GM18951 (cell line): ENCODE results near the gene PALLD.

Source experiments
- POLR2A ChIP-seq: IDR thresholded peaks from 4 replicates; pipeline ENCODE4 v1.6.1; 2011; ENCODE audit warnings: mild to moderate bottlenecking; ENCODE audit not compliant: insufficient read length, insufficient read depth; ENCODE audit errors: extremely low read depth
- in situ Hi-C: fragments of 300-500 bp; cut with MboI; formaldehyde crosslinking; loops from one replicate; pipeline ENCODE4 v1.12.0; 2022; ENCODE audit warnings: low sequenced_read_pairs, mixed read lengths, inconsistent platforms; ENCODE audit not compliant: unreplicated experiment

The PALLD gene

DNA sequence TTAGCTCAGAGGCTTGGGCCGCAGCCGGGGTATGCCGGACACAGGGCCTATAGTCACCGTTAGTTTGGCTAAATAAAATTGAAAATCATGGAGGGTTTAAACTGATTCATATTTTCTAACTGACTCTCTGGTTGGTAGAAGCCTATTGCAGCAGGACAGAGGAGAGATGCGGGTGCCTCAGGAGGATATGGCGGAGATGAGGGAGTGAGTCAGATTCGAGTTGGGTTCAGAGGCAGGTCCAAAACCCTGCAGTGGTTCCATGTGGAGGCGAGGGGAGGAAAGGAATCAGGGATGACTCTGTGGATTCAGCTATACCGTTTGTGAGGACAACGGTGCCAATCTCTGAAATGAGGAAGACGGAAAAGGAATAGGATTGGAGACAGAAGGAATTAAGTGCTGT is 176.6 kb downstream of the PALLD start:
- in situ Hi-C loops = no loop called here
- no peak for TF ChIP-seq POLR2A

DNA sequence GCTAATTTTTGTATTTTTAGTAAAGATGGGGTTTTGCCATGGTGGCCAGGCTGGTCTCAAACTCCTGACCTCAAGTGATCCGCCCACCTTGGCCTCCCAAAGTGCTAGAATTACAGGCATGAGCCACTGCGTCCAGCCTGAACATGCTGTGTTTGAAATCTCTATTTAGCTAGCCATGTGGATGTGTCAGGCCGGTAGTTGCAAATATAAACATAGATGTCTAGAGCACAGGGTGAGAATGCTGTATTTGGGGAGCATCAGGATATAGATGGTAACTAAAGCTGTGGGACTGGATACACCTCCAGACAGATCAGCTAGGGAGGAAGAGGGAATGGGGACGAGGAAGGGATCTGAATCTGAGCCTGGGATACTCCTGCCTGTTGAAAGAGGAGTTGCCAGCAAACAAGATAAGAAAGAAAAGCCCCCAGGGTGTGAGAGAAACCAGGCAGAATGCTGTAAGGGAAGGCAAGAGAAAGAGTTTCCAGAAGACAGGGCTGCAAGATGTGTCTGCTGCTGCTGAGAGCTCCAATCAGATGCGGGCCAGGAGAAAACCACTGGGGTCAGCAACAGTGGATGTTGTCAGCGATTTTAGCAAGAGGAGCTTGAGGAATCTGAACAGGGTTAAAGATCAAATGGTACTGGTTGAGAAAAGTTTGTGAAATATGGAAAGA is 177.4 kb downstream of the PALLD start:
- TF ChIP-seq POLR2A = no peak
- in situ Hi-C loops = no loop called here

- in situ Hi-C loops = no loop called here
- TF ChIP-seq POLR2A = no peak
These were observed 178.0 kb downstream of the PALLD start for GRCh38 chr4:168674866-168675265.

- in situ Hi-C loops = no loop called here
- no peak for TF ChIP-seq POLR2A
These were observed 180.2 kb downstream of the PALLD start for GRCh38 chr4:168677063-168677462.

- in situ Hi-C loops = no loop called here
These were observed 181.0 kb downstream of the PALLD start for GRCh38 chr4:168677879-168678278.

GRCh38 chr4:168678751-168679366 is 182.0 kb downstream of the PALLD start:
- no peak for TF ChIP-seq POLR2A
- in situ Hi-C loops = no loop called here

More at GRCh38 chr4:168677879-168678278, 181.0 kb downstream of the PALLD start:
- no peak for TF ChIP-seq POLR2A

GRCh38 chr4:168679397-168679796 is 182.5 kb downstream of the PALLD start:
- in situ Hi-C loops = no loop called here
- TF ChIP-seq POLR2A = no peak

- TF ChIP-seq POLR2A = no peak
- in situ Hi-C loops = no loop called here
These were observed 183.0 kb downstream of the PALLD start for GRCh38 chr4:168679819-168680218.

DNA sequence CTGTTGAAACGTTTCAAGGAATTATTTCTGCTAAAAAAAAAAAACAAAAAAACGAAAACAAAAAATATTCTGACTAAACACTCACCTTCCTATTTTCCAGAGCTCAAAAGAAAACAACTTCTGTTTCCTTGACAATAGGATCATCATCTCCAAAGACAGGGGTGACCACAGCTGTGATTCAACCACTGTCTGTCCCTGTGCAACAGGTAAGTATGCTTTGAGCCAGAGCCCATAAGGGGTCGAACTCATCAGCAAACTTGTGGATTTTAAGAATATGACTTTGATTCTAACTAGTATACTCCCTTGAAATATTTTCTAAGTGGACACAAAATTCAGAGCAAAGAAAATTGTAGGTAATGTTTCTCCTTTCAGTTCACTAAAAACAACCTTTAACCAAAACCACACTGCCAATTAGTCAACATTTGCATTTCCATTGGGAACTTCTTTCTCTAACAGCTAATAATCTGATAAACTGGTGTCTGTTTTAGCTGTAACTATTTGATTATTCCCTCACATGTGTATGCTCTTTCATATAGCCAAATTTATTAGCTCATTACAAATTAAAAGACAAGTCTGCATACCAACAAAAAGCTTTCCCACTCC is 186.1 kb downstream of the PALLD start:
- in situ Hi-C loops = no loop called here

DNA sequence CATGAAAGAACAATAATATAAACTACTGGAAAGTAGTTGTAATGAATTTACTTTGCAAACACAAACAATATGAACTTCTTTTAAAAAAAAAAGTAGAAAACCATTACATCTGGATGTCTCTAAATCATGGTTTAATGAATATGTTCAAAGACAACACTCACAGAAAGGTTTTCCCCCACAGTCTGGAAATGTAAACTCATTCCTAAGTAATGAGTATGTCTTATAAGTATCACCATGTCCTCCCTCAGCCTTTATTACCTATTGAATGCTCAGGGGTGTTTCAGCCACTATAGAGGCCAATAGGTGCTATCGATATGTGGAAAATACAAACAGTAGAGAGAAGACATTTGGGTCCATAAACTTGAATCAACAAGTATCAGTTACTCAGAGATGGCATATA is 186.7 kb downstream of the PALLD start:
- no peak for TF ChIP-seq POLR2A
- in situ Hi-C loops = no loop called here

More for the DNA sequence above, 186.1 kb downstream of the PALLD start:
- TF ChIP-seq POLR2A = no peak

DNA sequence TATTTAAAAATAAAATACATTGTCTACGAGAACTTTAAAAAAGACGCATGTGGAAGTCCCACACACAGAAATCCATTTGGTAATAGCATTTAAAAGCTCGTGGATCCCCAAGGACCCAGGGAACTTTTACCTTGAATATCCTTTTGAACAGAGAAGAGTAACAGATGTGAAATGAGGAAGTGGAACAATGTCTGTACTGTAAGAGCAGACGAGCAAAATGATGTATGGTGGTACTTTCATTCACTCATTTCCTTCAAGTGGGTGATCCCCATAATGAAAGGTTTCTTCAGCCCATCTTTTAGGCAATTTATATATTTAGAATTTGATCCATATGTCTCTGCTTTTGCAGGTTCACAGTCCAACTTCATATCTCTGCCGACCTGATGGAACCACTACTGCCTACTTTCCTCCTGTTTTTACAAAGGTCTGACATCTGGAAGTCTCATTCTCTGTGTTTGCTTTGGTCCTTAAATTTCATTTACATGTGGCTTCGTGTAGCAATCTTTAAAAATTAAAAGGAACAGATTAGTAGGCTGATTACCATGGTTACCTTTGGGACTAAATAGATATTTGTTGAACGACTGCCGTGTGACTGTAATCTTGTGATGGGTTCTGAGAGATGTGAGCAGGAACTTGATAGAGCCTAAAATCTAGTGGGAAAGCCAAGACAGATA is 188.4 kb downstream of the PALLD start:
- in situ Hi-C loops = no loop called here
- TF ChIP-seq POLR2A = no peak

GRCh38 chr4:168688584-168688983 is 191.7 kb downstream of the PALLD start:
- in situ Hi-C loops = no loop called here
- TF ChIP-seq POLR2A = no peak

GRCh38 chr4:168689791-168690190 is 192.9 kb downstream of the PALLD start:
- TF ChIP-seq POLR2A = no peak
- in situ Hi-C loops = no loop called here
